ENCODE measurements around the gene ARHGAP31. TPM values are rescaled to one million over a fixed set of nuclear protein-coding genes. Genes with fewer than 3 reads are reported as not detected.

The ARHGAP31 gene
- total RNA-seq, 5 donors from 2014 or later (not counting 1 experiment from before 2014, with no cell fraction given), result 2.7 to 5.1 (median 3.4) TPM

- ChIA-PET POLR2A (no interaction called here), CTCF (interaction anchor here in 1 of 2 donors (0.7 kb wide), 1 partner anchor 171 kb away, joined by 3 read pairs; no protein-coding TSS in a partner anchor)
- ATAC-seq (replicated peaks in 1 of 4) (no peak), DNase-seq (no peak)
- no peak overlapping the region for H3K27ac ChIP-seq (ENCODE audit: low read length)
- no peaks in the 10 kb centered on the region for H3K9me3 ChIP-seq
- Mint-ChIP-seq H3K4me1 (peaks cover 3 to 8% (median 3%) of the 10 kb centered on the region in 3 donors), H3K27me3 (no peaks in the 10 kb centered on the region), H3K4me3 (no peak overlapping the region), H3K36me3 (peaks cover 9% of the 10 kb centered on the region), H3K27ac (no peak overlapping the region), H3K9me3 (peaks cover 5 to 18% (median 15%) of the 10 kb centered on the region in 3 donors)
- peaks cover 0 to 3% of the 10 kb centered on the region in 2 experiments for H3K27me3 ChIP-seq (replicated peaks in 1 of 2; ENCODE audit: control insufficient read depth in 2 of 2, extremely low read depth in 1 of 2, insufficient read depth in 2 of 2, low read length in 1 of 2)
- no peaks in the 10 kb centered on the region for H3K36me3 ChIP-seq (ENCODE audit: control insufficient read depth in 2 of 2, extremely low read depth in 1 of 2, insufficient read depth in 1 of 2, low read length in 1 of 2)
- no peak overlapping the region for H3K4me3 ChIP-seq (ENCODE audit: control insufficient read depth in 1 of 2, extremely low read depth in 1 of 2, low read length in 1 of 2)
- WGBS (ENCODE audit: insufficient coverage), result 49% methylated on average over 2 of the region's 5 CpGs
- peaks cover 0 to 8% of the 10 kb centered on the region in 2 experiments for H3K4me1 ChIP-seq (ENCODE audit: control insufficient read depth in 1 of 2, extremely low read depth in 1 of 2, insufficient read depth in 2 of 2, low read length in 2 of 2)
These were observed 14.5 kb upstream of the ARHGAP31 start for GRCh38 chr3:119279584-119280243.

GRCh38 chr3:119288669-119289403, 5.3 kb upstream of the ARHGAP31 start:
- Histone ChIP-seq H3K4me3 (ENCODE audit: control insufficient read depth in 1 of 2, extremely low read depth in 1 of 2, low read length in 1 of 2) (no peak overlapping the region), H3K27me3 (replicated peaks in 1 of 2; ENCODE audit: control insufficient read depth in 2 of 2, extremely low read depth in 1 of 2, insufficient read depth in 2 of 2, low read length in 1 of 2) (peaks cover 0 to 15% of the 10 kb centered on the region in 2 experiments), H3K36me3 (ENCODE audit: control insufficient read depth in 2 of 2, extremely low read depth in 1 of 2, insufficient read depth in 1 of 2, low read length in 1 of 2) (no peaks in the 10 kb centered on the region), H3K4me1 (ENCODE audit: control insufficient read depth in 1 of 2, extremely low read depth in 1 of 2, insufficient read depth in 2 of 2, low read length in 2 of 2) (peaks cover 9 to 26% of the 10 kb centered on the region in 2 experiments), H3K9me3 (peaks cover 9% of the 10 kb centered on the region), H3K27ac (ENCODE audit: low read length) (no peak overlapping the region)
- Mint-ChIP-seq H3K27ac (no peak overlapping the region), H3K4me1 (peaks cover 19 to 38% (median 33%) of the 10 kb centered on the region in 3 donors), H3K27me3 (no peaks in the 10 kb centered on the region), H3K36me3 (peaks cover 9% of the 10 kb centered on the region), H3K9me3 (peaks cover 13 to 20% (median 16%) of the 10 kb centered on the region in 3 donors), H3K4me3 (no peak overlapping the region)
- ChIA-PET POLR2A (no interaction called here), CTCF (no interaction called here)
- WGBS (ENCODE audit: insufficient coverage), result 96% methylated on average over 3 of the region's 3 CpGs
- no peak for DNase-seq
- no peak for ATAC-seq (replicated peaks in 1 of 4)

GRCh38 chr3:119289404-119289770, 4.8 kb upstream of the ARHGAP31 start:
- ATAC-seq (replicated peaks in 1 of 4), result no peak
- no peak overlapping the region for H3K27ac ChIP-seq (ENCODE audit: low read length)

GRCh38 chr3:119290613-119291012, 3.6 kb upstream of the ARHGAP31 start:
- H3K27me3 Mint-ChIP-seq, result no peaks in the 10 kb centered on the region
- POLR2A ChIA-PET, result interaction anchor here (0.6 to 1.1 kb wide), 2 partner anchors 9 to 423 kb away, joined by 3 to 4 read pairs; no protein-coding TSS in a partner anchor
- H3K27ac Mint-ChIP-seq, result no peak overlapping the region
- peaks cover 8% of the 10 kb centered on the region for H3K36me3 Mint-ChIP-seq
- no peak overlapping the region for H3K4me3 ChIP-seq (ENCODE audit: control insufficient read depth in 1 of 2, extremely low read depth in 1 of 2, low read length in 1 of 2)
- ATAC-seq (replicated peaks in 1 of 4) (no peak), DNase-seq (no peak)
- peaks cover 9% of the 10 kb centered on the region for H3K9me3 ChIP-seq
- peaks cover 26 to 43% (median 39%) of the 10 kb centered on the region in 3 donors for H3K4me1 Mint-ChIP-seq
- H3K4me3 Mint-ChIP-seq, result no peak overlapping the region
- H3K9me3 Mint-ChIP-seq, result peaks cover 13 to 19% (median 16%) of the 10 kb centered on the region in 3 donors
- no peak overlapping the region for H3K27ac ChIP-seq (ENCODE audit: low read length)
- H3K4me1 ChIP-seq (ENCODE audit: control insufficient read depth in 1 of 2, extremely low read depth in 1 of 2, insufficient read depth in 2 of 2, low read length in 2 of 2), result peaks cover 9 to 37% of the 10 kb centered on the region in 2 experiments
- H3K27me3 ChIP-seq (replicated peaks in 1 of 2; ENCODE audit: control insufficient read depth in 2 of 2, extremely low read depth in 1 of 2, insufficient read depth in 2 of 2, low read length in 1 of 2), result peaks cover 0 to 15% of the 10 kb centered on the region in 2 experiments
- CTCF ChIA-PET, result interaction anchor here in 1 of 2 donors (0.7 kb wide), 1 partner anchor 38 kb away, joined by 5 read pairs; no protein-coding TSS in a partner anchor
- H3K36me3 ChIP-seq (ENCODE audit: control insufficient read depth in 2 of 2, extremely low read depth in 1 of 2, insufficient read depth in 1 of 2, low read length in 1 of 2), result no peaks in the 10 kb centered on the region

More at GRCh38 chr3:119289404-119289770, 4.8 kb upstream of the ARHGAP31 start:
- Mint-ChIP-seq H3K36me3 (peaks cover 8% of the 10 kb centered on the region), H3K9me3 (peaks cover 13 to 19% (median 16%) of the 10 kb centered on the region in 3 donors), H3K27ac (no peak overlapping the region), H3K4me1 (peaks cover 19 to 38% (median 34%) of the 10 kb centered on the region in 3 donors), H3K4me3 (no peak overlapping the region), H3K27me3 (no peaks in the 10 kb centered on the region)
- H3K4me3 ChIP-seq (ENCODE audit: control insufficient read depth in 1 of 2, extremely low read depth in 1 of 2, low read length in 1 of 2), result no peak overlapping the region
- H3K9me3 ChIP-seq, result peaks cover 9% of the 10 kb centered on the region
- no peaks in the 10 kb centered on the region for H3K36me3 ChIP-seq (ENCODE audit: control insufficient read depth in 2 of 2, extremely low read depth in 1 of 2, insufficient read depth in 1 of 2, low read length in 1 of 2)
- ChIA-PET POLR2A (no interaction called here), CTCF (interaction anchor here in 1 of 2 donors (0.6 kb wide), 1 partner anchor 102 kb away, joined by 3 read pairs; no protein-coding TSS in a partner anchor)
- WGBS (ENCODE audit: insufficient coverage), result no CpG with 5 or more reads among the region's 2 CpGs
- peaks cover 9 to 29% of the 10 kb centered on the region in 2 experiments for H3K4me1 ChIP-seq (ENCODE audit: control insufficient read depth in 1 of 2, extremely low read depth in 1 of 2, insufficient read depth in 2 of 2, low read length in 2 of 2)
- peaks cover 0 to 15% of the 10 kb centered on the region in 2 experiments for H3K27me3 ChIP-seq (replicated peaks in 1 of 2; ENCODE audit: control insufficient read depth in 2 of 2, extremely low read depth in 1 of 2, insufficient read depth in 2 of 2, low read length in 1 of 2)
- no peak for DNase-seq

- Histone ChIP-seq H3K4me3 (ENCODE audit: control insufficient read depth in 1 of 2, extremely low read depth in 1 of 2, low read length in 1 of 2) (no peak overlapping the region), H3K27ac (ENCODE audit: low read length) (no peak overlapping the region), H3K9me3 (peaks cover 9% of the 10 kb centered on the region), H3K4me1 (ENCODE audit: control insufficient read depth in 1 of 2, extremely low read depth in 1 of 2, insufficient read depth in 2 of 2, low read length in 2 of 2) (peaks cover 9 to 37% of the 10 kb centered on the region in 2 experiments), H3K27me3 (replicated peaks in 1 of 2; ENCODE audit: control insufficient read depth in 2 of 2, extremely low read depth in 1 of 2, insufficient read depth in 2 of 2, low read length in 1 of 2) (peaks cover 0 to 15% of the 10 kb centered on the region in 2 experiments), H3K36me3 (ENCODE audit: control insufficient read depth in 2 of 2, extremely low read depth in 1 of 2, insufficient read depth in 1 of 2, low read length in 1 of 2) (no peaks in the 10 kb centered on the region)
- no CpG with 5 or more reads among the region's 7 CpGs for WGBS (ENCODE audit: insufficient coverage)
- H3K4me1 Mint-ChIP-seq, result peaks cover 32 to 49% (median 45%) of the 10 kb centered on the region in 3 donors
- peaks cover 8% of the 10 kb centered on the region for H3K36me3 Mint-ChIP-seq
- peaks cover 13 to 19% (median 16%) of the 10 kb centered on the region in 3 donors for H3K9me3 Mint-ChIP-seq
- H3K27me3 Mint-ChIP-seq, result no peaks in the 10 kb centered on the region
- POLR2A ChIA-PET, result interaction anchor here in 1 of 2 donors (1.1 kb wide), 1 partner anchor 9 kb away, joined by 4 read pairs; no protein-coding TSS in a partner anchor
- CTCF ChIA-PET, result interaction anchor here in 1 of 2 donors (0.7 kb wide), 1 partner anchor 37 kb away, joined by 5 read pairs; no protein-coding TSS in a partner anchor
- no peak overlapping the region for H3K4me3 Mint-ChIP-seq
- DNase-seq, result no peak
- H3K27ac Mint-ChIP-seq, result no peak overlapping the region
- ATAC-seq (replicated peaks in 1 of 4), result no peak
These were observed 3.0 kb upstream of the ARHGAP31 start for GRCh38 chr3:119291062-119291700.

- H3K27me3 Mint-ChIP-seq, result no peaks in the 10 kb centered on the region
- peak overlapping the region; percentile 85 to 93 (median 90) for H3K4me3 Mint-ChIP-seq
- Histone ChIP-seq H3K36me3 (ENCODE audit: control insufficient read depth in 2 of 2, extremely low read depth in 1 of 2, insufficient read depth in 1 of 2, low read length in 1 of 2) (no peaks in the 10 kb centered on the region), H3K9me3 (no peaks in the 10 kb centered on the region), H3K4me3 (ENCODE audit: control insufficient read depth in 1 of 2, extremely low read depth in 1 of 2, low read length in 1 of 2) (no peak overlapping the region), H3K27me3 (replicated peaks in 1 of 2; ENCODE audit: control insufficient read depth in 2 of 2, extremely low read depth in 1 of 2, insufficient read depth in 2 of 2, low read length in 1 of 2) (peaks cover 0 to 15% of the 10 kb centered on the region in 2 experiments), H3K27ac (ENCODE audit: low read length) (no peak overlapping the region), H3K4me1 (ENCODE audit: control insufficient read depth in 1 of 2, extremely low read depth in 1 of 2, insufficient read depth in 2 of 2, low read length in 2 of 2) (peaks cover 13 to 49% of the 10 kb centered on the region in 2 experiments)
- peaks cover 6 to 9% (median 8%) of the 10 kb centered on the region in 3 donors for H3K9me3 Mint-ChIP-seq
- H3K27ac Mint-ChIP-seq, result peak overlapping the region; percentile 57 to 79
- H3K36me3 Mint-ChIP-seq, result peaks cover 5% of the 10 kb centered on the region
- ChIA-PET POLR2A (no interaction called here), CTCF (interaction anchor here (1.0 to 1.6 kb wide), 4 partner anchors 18 to 52 kb away, joined by 3 to 6 read pairs (median 4); no protein-coding TSS in a partner anchor)
- ATAC-seq (replicated peaks in 1 of 4) (no peak), DNase-seq (peak in 6 of 35 experiments; percentile 14 to 40 (median 24))
- 52% methylated on average over 4 of the region's 4 CpGs for WGBS (ENCODE audit: insufficient coverage)
- H3K4me1 Mint-ChIP-seq, result peaks cover 46 to 63% (median 60%) of the 10 kb centered on the region in 3 donors
These were observed 1.5 kb upstream of the ARHGAP31 start for GRCh38 chr3:119292666-119293065.

Measured in T-cell (primary cell).